SHP77 treated with DMSO at 0.1 percent for 48 hours (cell line): ENCODE results near the gene KIF26B.
"Not testable (repeated sequence)": the region's sequence is repeated elsewhere in the genome, so short reads cannot be mapped to it uniquely, and the experiment has no call there.

Experiments used
- DNase-seq: peaks from one replicate; lab custom pipeline; 2025; lab: John Stamatoyannopoulos, UW

Gene KIF26B

GRCh38 chr1:245684166-245684565, 529.4 kb downstream of the KIF26B start:
- DNase-seq = no peak

GRCh38 chr1:245684571-245684970, 529.8 kb downstream of the KIF26B start:
- no peak for DNase-seq

GRCh38 chr1:245685111-245685810, 530.5 kb downstream of the KIF26B start:
- DNase-seq = no peak

GRCh38 chr1:245686006-245686405, 531.2 kb downstream of the KIF26B start:
- DNase-seq = no peak

GRCh38 chr1:245686446-245687030, 531.8 kb downstream of the KIF26B start:
- no peak for DNase-seq

GRCh38 chr1:245687152-245687635, 532.4 kb downstream of the KIF26B start:
- no peak for DNase-seq

- DNase-seq = no peak
Observed at GRCh38 chr1:245687636-245688535, 533.1 kb downstream of the KIF26B start.

GRCh38 chr1:245688536-245689453, 534.0 kb downstream of the KIF26B start:
- DNase-seq = no peak

- DNase-seq = no peak
Observed at GRCh38 chr1:245690156-245690690, 535.4 kb downstream of the KIF26B start.

- no peak for DNase-seq
Observed at GRCh38 chr1:245690946-245691541, 536.3 kb downstream of the KIF26B start.

- no peak for DNase-seq
Observed at GRCh38 chr1:245691897-245692296, 537.1 kb downstream of the KIF26B start.

- no peak for DNase-seq
Observed at GRCh38 chr1:245692318-245692717, 537.5 kb downstream of the KIF26B start.

- DNase-seq = no peak
Observed at GRCh38 chr1:245693116-245693793, 538.5 kb downstream of the KIF26B start.

GRCh38 chr1:245693941-245694752, 539.4 kb downstream of the KIF26B start:
- no peak for DNase-seq

GRCh38 chr1:245694753-245695195, 540.0 kb downstream of the KIF26B start:
- DNase-seq = no peak

- no peak for DNase-seq
Observed at GRCh38 chr1:245695211-245695610, 540.4 kb downstream of the KIF26B start.

GRCh38 chr1:245695701-245696100, 540.9 kb downstream of the KIF26B start:
- not testable (repeated sequence) for DNase-seq

GRCh38 chr1:245698116-245698515, 543.3 kb downstream of the KIF26B start:
- no peak for DNase-seq

- DNase-seq = peak; percentile 3
Observed at GRCh38 chr1:245698860-245699259, 544.1 kb downstream of the KIF26B start.
